GM21526 (cell line): ENCODE results near the gene VSIG2.
"Not testable (repeated sequence)": the region's sequence is repeated elsewhere in the genome, so short reads cannot be mapped to it uniquely, and the experiment has no call there.

Experiments used
- ATAC-seq: cut with Tn5 transposase; IDR thresholded peaks from one replicate; pipeline ENCODE4 v1.9.1; 2021; ENCODE audit warnings: moderate library complexity; ENCODE audit not compliant: unreplicated experiment, low FRiP score

VSIG2 gene

GRCh38 chr11:124751741-124752470, at the start of gene VSIG2:
Gene VSIG2 (minus strand): TSS chr11:124752255. CDS start chr11:124752137, 118 bp downstream.
- no peak for ATAC-seq

DNA sequence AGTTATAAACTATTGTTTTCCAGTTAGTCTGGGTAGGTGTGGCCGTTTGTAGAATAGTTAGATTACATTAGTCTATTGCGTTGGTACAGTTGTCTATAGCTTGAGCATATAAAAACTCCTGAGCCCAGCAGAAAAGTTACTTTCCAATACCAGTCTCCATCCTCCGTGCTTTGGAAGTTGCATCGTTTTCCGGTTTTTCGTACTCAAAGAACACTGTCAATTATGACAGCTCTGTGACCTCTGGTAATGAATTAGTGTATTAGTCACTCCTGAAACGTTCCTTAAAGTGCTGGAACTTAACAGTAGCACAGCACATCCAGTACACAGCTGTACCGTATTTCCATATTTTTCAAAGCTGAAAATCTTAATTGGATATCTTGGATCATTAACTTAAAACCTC, 49.0 kb upstream of the VSIG2 start:
- ATAC-seq, result no peak

DNA sequence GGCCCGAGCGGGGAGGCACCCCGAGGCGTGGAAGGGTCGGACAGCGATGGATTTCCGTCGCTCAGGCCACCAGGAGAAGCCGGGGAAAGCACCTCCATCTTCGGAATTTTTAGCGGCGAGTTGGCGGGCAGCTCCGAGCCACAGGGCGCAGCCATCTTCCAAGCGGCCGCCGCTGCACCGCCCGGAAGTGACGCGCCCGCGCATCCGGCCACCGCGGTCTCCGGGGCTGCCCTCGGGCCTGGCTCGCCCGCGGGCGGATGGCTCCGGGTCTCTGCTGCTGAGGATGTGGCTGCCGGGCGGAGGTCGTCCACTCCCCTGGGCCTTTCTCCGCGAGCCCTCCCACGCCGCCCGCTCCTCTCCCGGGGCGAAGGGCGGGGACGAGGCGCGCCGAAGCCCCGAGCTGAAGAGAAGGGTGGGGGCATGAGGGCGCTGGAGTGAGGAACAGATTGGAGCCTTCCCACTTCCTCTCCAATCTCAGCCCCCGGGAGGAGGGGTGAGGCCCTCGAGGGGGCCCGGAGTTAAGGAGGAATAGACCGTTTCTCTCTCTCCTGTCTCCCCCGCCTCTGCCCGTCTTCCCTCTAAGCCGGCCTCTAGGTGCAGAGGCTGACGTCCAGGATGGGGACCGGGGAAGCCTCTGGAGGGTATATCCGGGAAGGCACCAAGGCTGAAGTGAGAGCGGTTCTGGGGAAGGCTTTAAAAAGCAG, 48.3 kb upstream of the VSIG2 start, which contains the start of gene MSANTD2:
TSS of gene MSANTD2 (minus strand) at position 181 of the 704 bp plus-strand sequence. CDS start at position 155, 26 bp downstream.
- peak; percentile 82 for ATAC-seq

GRCh38 chr11:124799348-124800225, 47.5 kb upstream of the VSIG2 start:
- peak; percentile 40 for ATAC-seq

DNA sequence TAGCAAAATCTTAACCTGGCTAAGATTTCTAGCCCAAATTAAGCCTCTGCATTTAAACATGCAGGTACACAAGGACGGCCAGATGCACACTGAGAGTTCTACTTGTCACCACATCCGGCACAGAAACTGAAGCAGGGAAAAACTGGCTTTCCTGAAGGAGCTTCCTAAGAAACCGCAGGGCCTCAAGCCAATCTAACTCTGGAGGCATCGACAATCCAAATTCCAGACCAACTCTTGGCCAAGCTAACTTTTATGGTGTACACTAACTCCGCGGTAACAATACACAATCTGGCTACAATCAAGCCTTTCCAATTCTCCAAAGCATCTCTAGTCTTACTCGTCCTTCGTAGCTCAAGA, 46.9 kb upstream of the VSIG2 start:
- peak; percentile 15 for ATAC-seq

DNA sequence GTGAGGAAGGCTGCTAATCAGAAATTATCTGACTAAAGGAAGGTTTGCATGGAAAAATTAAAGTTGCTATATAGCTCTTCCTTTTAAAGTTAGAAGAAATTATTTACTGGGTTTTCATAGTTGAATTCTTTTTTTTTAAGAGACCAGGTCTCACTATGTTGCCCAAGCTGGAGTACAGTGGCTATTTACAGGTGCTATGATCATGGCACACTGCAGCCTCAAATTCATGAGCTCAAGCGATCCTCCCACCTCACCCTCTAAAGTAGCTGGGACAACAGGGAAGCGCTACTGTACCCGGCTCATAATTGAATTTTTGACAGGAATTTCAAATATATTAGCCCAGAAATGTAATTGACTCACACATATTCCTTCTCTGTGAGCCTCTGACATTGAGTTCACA, 44.3 kb upstream of the VSIG2 start:
- ATAC-seq, result no peak

- ATAC-seq, result peak; percentile 64
Measured at GRCh38 chr11:124793466-124794278, 41.6 kb upstream of the VSIG2 start.

DNA sequence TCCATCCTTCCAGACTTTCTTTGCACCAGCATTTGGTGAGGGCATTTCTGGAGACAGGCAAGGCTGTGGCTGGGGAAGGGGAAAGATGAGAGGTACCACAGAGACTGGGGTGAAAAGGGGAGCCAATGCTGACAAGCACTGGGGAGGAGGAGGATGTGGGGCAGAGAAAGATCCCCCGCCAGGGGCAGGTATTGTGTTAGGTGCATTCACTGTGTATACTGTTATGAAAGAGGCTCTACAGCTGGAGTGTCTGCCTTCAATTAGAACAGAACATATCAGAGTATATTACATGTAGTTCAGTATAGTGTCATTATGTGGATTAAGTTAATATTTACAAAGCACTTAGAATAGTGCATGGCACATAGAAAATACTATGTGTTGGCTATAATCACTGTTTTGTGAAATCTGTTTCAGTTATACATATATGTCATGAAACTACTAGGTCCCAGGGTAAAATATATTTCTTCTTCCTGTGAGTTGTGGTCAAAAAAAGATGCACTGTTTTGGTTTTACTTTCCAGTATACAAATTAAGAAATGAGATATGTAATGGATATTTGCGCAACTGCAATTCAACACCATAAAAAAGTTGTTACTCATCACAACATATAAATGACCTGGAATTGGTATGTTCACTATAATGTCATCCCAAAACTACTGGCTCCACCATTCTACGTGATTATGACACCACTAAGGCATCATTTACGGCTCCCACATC, 39.7 kb upstream of the VSIG2 start:
- peak; percentile 62 for ATAC-seq

DNA sequence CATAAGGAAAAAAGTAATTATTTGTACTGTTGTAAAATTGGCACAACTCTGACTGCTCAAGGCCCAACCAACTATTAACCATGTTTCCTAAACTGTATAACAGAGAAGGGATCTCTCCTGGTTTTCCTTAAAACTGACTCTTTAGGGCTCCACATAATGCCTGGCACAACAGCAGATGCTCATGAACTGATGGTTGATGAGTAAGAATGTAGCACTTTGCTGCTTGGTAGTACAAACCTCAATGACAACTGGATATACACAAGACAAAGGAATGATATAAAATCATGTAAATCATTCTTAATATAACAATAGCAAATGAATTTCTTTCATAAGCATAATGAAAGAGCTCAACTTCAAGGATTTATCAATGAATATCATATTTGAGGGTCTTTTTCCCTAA, 36.5 kb upstream of the VSIG2 start:
- ATAC-seq, result no peak

GRCh38 chr11:124784051-124784450, 32.0 kb upstream of the VSIG2 start:
- no peak for ATAC-seq

GRCh38 chr11:124783002-124783401, 30.9 kb upstream of the VSIG2 start:
- ATAC-seq, result no peak

DNA sequence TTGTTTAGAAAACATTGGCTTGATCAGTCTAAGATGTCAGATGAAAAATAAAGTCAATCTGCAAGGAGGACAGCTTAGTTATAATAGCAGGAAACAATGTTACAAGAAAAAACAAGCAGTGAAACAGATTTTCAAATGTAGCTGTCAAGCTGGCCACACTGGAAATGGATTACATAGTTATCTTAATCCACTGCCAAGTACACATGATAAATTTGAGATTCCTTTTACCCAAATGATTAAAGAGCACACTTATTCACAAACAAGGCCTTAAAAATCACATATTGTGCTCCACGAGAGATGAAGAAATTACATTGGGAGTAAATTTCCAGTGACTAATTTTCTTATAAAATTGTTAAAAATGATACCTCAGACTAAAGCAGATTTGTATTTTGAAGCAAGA, 27.5 kb upstream of the VSIG2 start:
- ATAC-seq, result no peak

- ATAC-seq, result no peak
Measured at GRCh38 chr11:124778281-124778680, 26.2 kb upstream of the VSIG2 start.

DNA sequence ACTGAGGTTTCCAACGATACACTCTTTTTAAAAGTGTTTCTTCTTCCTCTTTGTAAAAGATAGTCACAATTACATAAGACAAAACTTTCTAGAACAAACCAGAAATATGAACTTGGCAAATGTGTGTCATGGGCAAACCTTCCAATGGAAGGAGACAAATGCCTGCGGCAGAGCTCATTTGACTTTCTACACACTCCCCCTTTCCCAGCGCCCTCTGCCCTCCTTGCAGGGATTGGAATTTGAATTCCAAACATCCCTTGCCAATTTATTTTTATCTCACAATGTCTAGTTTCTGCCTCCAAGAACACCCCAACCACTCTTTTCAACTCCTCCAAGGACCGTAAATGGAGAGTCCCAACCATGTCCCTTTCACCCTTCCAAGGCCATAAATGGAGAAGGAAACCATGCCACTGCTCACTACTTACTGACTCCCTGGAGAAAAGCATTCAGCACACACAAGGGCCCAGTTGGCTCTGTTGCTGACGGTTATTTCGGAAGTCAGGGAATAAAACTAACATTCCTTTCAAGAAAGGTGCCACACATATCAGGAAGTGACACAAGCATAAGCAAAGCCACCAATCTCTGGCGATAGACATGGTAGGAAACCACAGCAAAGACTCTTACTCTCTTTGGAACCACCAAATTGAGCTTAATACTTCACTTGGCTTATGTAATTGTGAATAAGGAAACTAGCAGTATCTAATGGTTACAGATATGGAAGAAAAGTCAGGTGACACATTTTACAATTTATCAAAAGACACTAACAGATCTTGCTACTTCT, 25.0 kb upstream of the VSIG2 start:
- no peak for ATAC-seq

DNA sequence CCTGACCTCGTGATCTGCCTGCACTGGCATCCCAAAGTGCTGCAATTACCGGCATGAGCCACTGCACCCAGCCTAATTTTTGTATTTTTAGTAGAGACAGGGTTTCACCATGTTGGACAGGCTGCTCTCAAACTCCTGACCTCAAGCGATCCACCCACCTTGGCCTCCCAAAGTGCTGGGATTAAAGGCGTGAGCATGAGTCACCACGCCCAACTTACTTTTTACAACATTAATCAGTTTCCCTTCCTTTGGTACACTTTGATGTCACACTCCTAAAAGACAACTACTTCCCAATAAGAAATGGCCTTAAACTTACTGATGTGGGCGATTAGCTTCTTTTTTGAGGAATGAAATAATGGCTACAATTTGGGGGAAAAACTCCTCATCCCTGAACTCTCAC, 18.9 kb upstream of the VSIG2 start:
- not testable (repeated sequence) for ATAC-seq

- ATAC-seq, result no peak
Measured at GRCh38 chr11:124769806-124770774, 18.0 kb upstream of the VSIG2 start.

- ATAC-seq, result no peak
Measured at GRCh38 chr11:124768914-124769313, 16.9 kb upstream of the VSIG2 start.

DNA sequence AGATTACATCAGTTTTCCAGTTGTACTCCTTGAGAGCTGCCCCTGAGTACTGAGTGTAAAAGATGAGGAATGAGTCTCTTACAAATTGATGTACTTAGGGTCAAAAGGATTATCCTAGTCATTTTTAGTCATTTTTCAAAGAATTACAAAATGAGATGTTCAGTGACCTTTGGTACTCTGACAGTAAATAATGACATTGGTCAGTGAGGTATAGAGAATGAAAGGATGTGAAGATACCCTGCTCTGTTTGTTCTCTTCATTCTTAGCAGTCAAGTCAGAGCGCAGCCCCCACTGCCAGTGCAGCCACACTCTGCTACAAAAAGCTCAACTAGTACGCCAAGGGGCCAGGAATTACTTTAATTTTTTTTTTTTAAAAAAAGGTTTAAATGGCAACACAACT, 14.1 kb upstream of the VSIG2 start:
- ATAC-seq, result no peak
